ENCODE results near the gene KCNH6.

KCNH6 gene

GRCh38 chr17:63487014-63487339 is 36.2 kb upstream of the KCNH6 start:
- no peak for TF ChIP-seq CTCF (IDR thresholded peaks at IDR 0.05; ENCODE audit: control insufficient read depth, insufficient read depth, low read depth, low read length, missing control alignments)

GRCh38 chr17:63488851-63489250 is 34.3 kb upstream of the KCNH6 start:
- H3K4me3 ChIP-seq (ENCODE audit: control insufficient read depth, low read depth, low read length): no peak overlapping the region
- no peak for TF ChIP-seq CTCF (IDR thresholded peaks at IDR 0.05; ENCODE audit: control insufficient read depth, insufficient read depth, low read depth, low read length, missing control alignments)
- DNase-seq (ENCODE audit: low read depth): no peak

More at GRCh38 chr17:63487014-63487339, 36.2 kb upstream of the KCNH6 start:
- no peak for DNase-seq (ENCODE audit: low read depth)
- no peak overlapping the region for H3K4me3 ChIP-seq (ENCODE audit: control insufficient read depth, low read depth, low read length)

- DNase-seq (ENCODE audit: low read depth): no peak
- H3K4me3 ChIP-seq (ENCODE audit: control insufficient read depth, low read depth, low read length): no peak overlapping the region
- no peak for TF ChIP-seq CTCF (IDR thresholded peaks at IDR 0.05; ENCODE audit: control insufficient read depth, insufficient read depth, low read depth, low read length, missing control alignments)
Measured at GRCh38 chr17:63489291-63489690, 33.9 kb upstream of the KCNH6 start.

GRCh38 chr17:63490329-63490728 is 32.8 kb upstream of the KCNH6 start:
- H3K4me3 ChIP-seq (ENCODE audit: control insufficient read depth, low read depth, low read length): no peak overlapping the region
- no peak for TF ChIP-seq CTCF (IDR thresholded peaks at IDR 0.05; ENCODE audit: control insufficient read depth, insufficient read depth, low read depth, low read length, missing control alignments)
- DNase-seq (ENCODE audit: low read depth): no peak

- H3K4me3 ChIP-seq (ENCODE audit: control insufficient read depth, low read depth, low read length): no peak overlapping the region
- TF ChIP-seq CTCF (IDR thresholded peaks at IDR 0.05; ENCODE audit: control insufficient read depth, insufficient read depth, low read depth, low read length, missing control alignments): no peak
- no peak for DNase-seq (ENCODE audit: low read depth)
Measured at GRCh38 chr17:63490858-63491400, 32.2 kb upstream of the KCNH6 start.

- no peak for DNase-seq (ENCODE audit: low read depth)
- no peak for TF ChIP-seq CTCF (IDR thresholded peaks at IDR 0.05; ENCODE audit: control insufficient read depth, insufficient read depth, low read depth, low read length, missing control alignments)
- no peak overlapping the region for H3K4me3 ChIP-seq (ENCODE audit: control insufficient read depth, low read depth, low read length)
Measured at GRCh38 chr17:63491413-63491812, 31.7 kb upstream of the KCNH6 start.

Data from AG09309 (cell line).